Endothelial cell of umbilical vein (primary cell): ENCODE data around the gene GAB2. TPM values are rescaled to one million over a fixed set of nuclear protein-coding genes. Genes with fewer than 3 reads are reported as not detected.

ENCODE experiments used
- BruUV-seq: library from RNA; stranded (reverse); fragments of 400-500 nt; replicated peaks from 2 replicates; lab custom pipeline; 2021; lab: Mats Ljungman, UMichigan
- CTCF ChIA-PET: fragments of 300-600, 350-600 bp; sonication (Branson Sonifier 250); formaldehyde crosslinking; loops from one replicate; lab custom pipeline; 2021; ENCODE audit warnings: antibody characterized with exemption, inconsistent platforms; lab: Charles Lee
- POLR2A ChIA-PET: fragments of 300-600, 350-600 bp; sonication (Branson Sonifier 250); formaldehyde crosslinking; loops from one replicate; lab custom pipeline; 2021; ENCODE audit warnings: antibody characterized with exemption, inconsistent platforms; lab: Charles Lee
- DNase-seq: peaks from one replicate; pipeline ENCODE4 v3.0.0-alpha.2; 2011; ENCODE audit warnings: low read depth, low spot score
- FAIRE-seq: peaks from 2 replicates; lab custom pipeline; 2011; peaks lifted over from hg19 to GRCh38; lab: Jason Lieb, UNC
- H2AFZ ChIP-seq: 2 replicates; pipeline ENCODE4 v1.6.0; 2012; ENCODE audit warnings: low read depth, low read length, control low read depth, inconsistent platforms
- H3K27ac ChIP-seq: 2 replicates; pipeline ENCODE4 v1.5.1; 2011; ENCODE audit warnings: low read depth, mild to moderate bottlenecking, control low read depth, low read length, moderate library complexity; ENCODE audit not compliant: insufficient read depth
- H3K27me3 ChIP-seq, 2 experiments: 2 replicates each; pipeline versions ENCODE4 v1.6.0 to v1.6.1; 2011; ENCODE audit warnings: low read length in 2 of 2, mixed read lengths in 1 of 2; ENCODE audit not compliant: control insufficient read depth in 2 of 2, insufficient read depth in 2 of 2
- H3K36me3 ChIP-seq, 2 experiments: 2 replicates in 1 of 2; 3 replicates in 1 of 2; pipeline ENCODE4 v1.5.1; 2011; ENCODE audit warnings: low read length in 2 of 2, mild to moderate bottlenecking in 1 of 2, moderate library complexity in 1 of 2; ENCODE audit not compliant: control insufficient read depth in 2 of 2, insufficient read depth in 2 of 2; ENCODE audit errors: extremely low read depth in 1 of 2
- H3K4me1 ChIP-seq: 3 replicates; pipeline ENCODE4 v1.5.1; 2011; ENCODE audit warnings: mild to moderate bottlenecking, low read length; ENCODE audit not compliant: control insufficient read depth, insufficient read depth; ENCODE audit errors: extremely low read depth
- H3K4me2 ChIP-seq: 2 replicates; pipeline ENCODE4 v1.6.1; 2011; ENCODE audit warnings: low read length, control low read depth, mixed read lengths; ENCODE audit not compliant: insufficient read depth
- H3K4me3 ChIP-seq, 3 experiments: fragments of 200-600 bp in 1 of 3; sonication (generic), shearing (Covaris generic) in 1 of 3; replicated peaks in 1 of 3; 2 replicates each; pipeline ENCODE4 v1.5.1; 2011 to 2016; ENCODE audit warnings: control low read depth in 3 of 3, low read length in 3 of 3, mild to moderate bottlenecking in 2 of 3, inconsistent platforms in 1 of 3, low read depth in 1 of 3, moderate library complexity in 1 of 3; ENCODE audit not compliant: insufficient read depth in 1 of 3
- H3K79me2 ChIP-seq: 2 replicates; pipeline ENCODE4 v1.6.0; 2012; ENCODE audit warnings: low read length, inconsistent platforms; ENCODE audit not compliant: control insufficient read depth, insufficient read depth
- H3K9ac ChIP-seq: replicated peaks from 2 replicates; pipeline ENCODE3; 2011; ENCODE audit warnings: low read length, control low read depth; ENCODE audit not compliant: insufficient read depth; ENCODE audit errors: extremely low read depth
- H3K9me1 ChIP-seq: replicated peaks from 3 replicates; pipeline ENCODE4 v1.6.0; 2011; ENCODE audit warnings: mild to moderate bottlenecking, low read length; ENCODE audit not compliant: control insufficient read depth, insufficient read depth; ENCODE audit errors: extremely low read depth
- H3K9me3 ChIP-seq: replicated peaks from 2 replicates; pipeline ENCODE4 v1.5.1; 2012; ENCODE audit warnings: low read length, inconsistent platforms; ENCODE audit not compliant: control insufficient read depth, insufficient read depth
- H4K20me1 ChIP-seq: replicated peaks from 2 replicates; pipeline ENCODE3; 2011; ENCODE audit warnings: mild to moderate bottlenecking, low read length; ENCODE audit not compliant: control insufficient read depth, insufficient read depth; ENCODE audit errors: extremely low read depth
- CTCF ChIP-seq, 2 donors: IDR thresholded peaks; 1 replicate in 1 of 2; 2 replicates in 1 of 2; pipeline ENCODE4 v1.5.1; 2011; ENCODE audit warnings: low read length in 2 of 2, mild to moderate bottlenecking in 2 of 2, moderate library complexity in 2 of 2, control low read depth in 1 of 2, inconsistent platforms in 1 of 2, low read depth in 1 of 2; ENCODE audit not compliant: insufficient read depth in 1 of 2; ENCODE audit errors: extremely low read depth in 1 of 2
- EZH2 ChIP-seq: IDR thresholded peaks from 2 replicates; pipeline ENCODE4 v1.6.1; 2012; ENCODE audit warnings: borderline replicate concordance, low read depth, mild to moderate bottlenecking, moderate library complexity, low read length, inconsistent platforms; ENCODE audit not compliant: severe bottlenecking
- FOS ChIP-seq: IDR thresholded peaks from 2 replicates; pipeline ENCODE4 v1.6.1; 2011; ENCODE audit warnings: mild to moderate bottlenecking, low read length, moderate library complexity, borderline replicate concordance; ENCODE audit not compliant: insufficient read depth
- GATA2 ChIP-seq: IDR thresholded peaks from 2 replicates; pipeline ENCODE4 v1.7.0; 2011; ENCODE audit warnings: low read depth, mild to moderate bottlenecking, moderate library complexity, mixed read lengths, low read length; ENCODE audit not compliant: insufficient read length, insufficient read depth
- JUN ChIP-seq: IDR thresholded peaks from 2 replicates; pipeline ENCODE4 v1.6.1; 2011; ENCODE audit warnings: borderline replicate concordance, low read depth; ENCODE audit not compliant: insufficient read length, insufficient read depth
- MAX ChIP-seq: IDR thresholded peaks from 2 replicates; pipeline ENCODE4 v1.6.1; 2011; ENCODE audit not compliant: insufficient read depth, insufficient read length
- MYC ChIP-seq: IDR thresholded peaks from one replicate; pipeline ENCODE4 v1.6.1; 2011; ENCODE audit warnings: mild to moderate bottlenecking, low read depth, low read length
- POLR2A ChIP-seq: IDR thresholded peaks from 2 replicates; pipeline ENCODE4 v1.6.1; 2012; ENCODE audit warnings: low read depth, mild to moderate bottlenecking, control low read depth, low read length
- POLR2AphosphoS5 ChIP-seq: IDR thresholded peaks from 2 replicates; pipeline ENCODE4 v1.6.1; 2012; ENCODE audit warnings: low read depth, mild to moderate bottlenecking, control low read depth, low read length, moderate library complexity; ENCODE audit not compliant: insufficient read depth
- dilution Hi-C: fragments of 300-500 bp; cut with MboI; formaldehyde crosslinking; loops from one replicate; pipeline ENCODE4 v1.15.0; 2019; ENCODE audit warnings: low sequenced_read_pairs; ENCODE audit not compliant: extremely low pct_ligation_motif_present
- intact Hi-C: fragments of 100-400 bp; cut with micrococcal nuclease; formaldehyde crosslinking; loops from one replicate; pipeline ENCODE4 v1.10.0; 2022
- polyA plus RNA-seq, 4 experiments: library from polyadenylated mRNA; depleted of rRNA in 3 of 4; stranded (reverse) in 3 of 4; unstranded in 1 of 4; fragments of >200 nt; gene quantifications; 2 replicates each; pipeline versions ENCODE4 v1.2.1 to v1.2.3, GENCODE V29; 2011 to 2012; ENCODE audit warnings: missing spikeins in 1 of 4
- total RNA-seq: library from RNA; stranded (reverse); gene quantifications from 2 replicates; pipeline ENCODE4 v1.2.3, GENCODE V29; 2021

GAB2 gene
- total and polyA plus RNA-seq, 2 donors (not counting 3 experiments of a cell fraction or from before 2014, with no cell fraction given) = 19.6 to 39.6 TPM

- Histone ChIP-seq H3K36me3 (no peaks in the 10 kb centered on the region), H3K9me3 (no peaks in the 10 kb centered on the region), H3K4me3 (no peak overlapping the region), H3K4me2 (no peak overlapping the region), H3K27ac (no peak overlapping the region), H3K9me1 (no peaks in the 10 kb centered on the region), H2AFZ (no peak overlapping the region), H3K27me3 (no peaks in the 10 kb centered on the region), H4K20me1 (peaks cover 11% of the 10 kb centered on the region), H3K4me1 (peaks cover 12% of the 10 kb centered on the region), H3K9ac (no peak overlapping the region), H3K79me2 (peaks cover 55% of the 10 kb centered on the region)
- dilution Hi-C loops (no loop called here), intact Hi-C loops (no loop called here)
- BruUV-seq = no TSS peak
- FAIRE-seq = no peak
- POLR2A ChIA-PET = no interaction called here
- TF ChIP-seq GATA2 (no peak), CTCF (IDR thresholded peaks at IDR 0.05; ENCODE audit: extremely low read depth in 1 of 2, insufficient read depth in 1 of 2, low read depth in 1 of 2, low read length in 2 of 2) (no peak), FOS (no peak), JUN (no peak), MAX (no peak), POLR2AphosphoS5 (no peak), POLR2A (no peak), EZH2 (no peak), MYC (no peak)
- CTCF ChIA-PET = interaction anchor here (0.6 kb wide), 1 partner anchor 44 kb away, joined by 3 read pairs; no protein-coding TSS in a partner anchor
- DNase-seq = no peak
Observed at GRCh38 chr11:78363024-78363619, 54.5 kb downstream of the GAB2 start.
